Measurements from ENCODE around the gene ABCD3.
"Not testable (repeated sequence)": the region's sequence is repeated elsewhere in the genome, so short reads cannot be mapped to it uniquely, and the experiment has no call there.

The ABCD3 gene

DNA sequence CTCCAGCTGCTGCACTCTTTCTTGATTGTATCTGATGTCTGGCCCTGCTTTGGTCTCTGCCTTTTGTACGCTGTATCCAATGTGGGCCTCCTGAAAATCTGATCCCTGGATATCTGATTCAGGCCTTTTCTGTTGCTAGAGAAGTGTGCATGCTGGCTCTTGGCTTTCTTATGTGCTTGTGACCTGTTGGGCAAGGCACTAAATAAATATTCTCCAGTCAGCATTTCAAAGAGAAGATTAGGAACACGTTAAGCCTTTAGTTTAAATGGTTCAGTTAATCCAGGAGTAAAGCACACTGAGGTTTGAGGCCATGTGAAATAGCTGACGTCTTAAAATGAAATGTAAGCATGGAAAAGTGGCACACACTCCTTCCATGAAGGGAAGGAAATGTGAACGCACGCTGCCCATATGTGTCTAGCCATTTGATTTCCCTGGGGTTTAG, 132.6 kb downstream of the ABCD3 start:
- no peak for DNase-seq (ENCODE audit: low read depth in 2 of 2)

DNA sequence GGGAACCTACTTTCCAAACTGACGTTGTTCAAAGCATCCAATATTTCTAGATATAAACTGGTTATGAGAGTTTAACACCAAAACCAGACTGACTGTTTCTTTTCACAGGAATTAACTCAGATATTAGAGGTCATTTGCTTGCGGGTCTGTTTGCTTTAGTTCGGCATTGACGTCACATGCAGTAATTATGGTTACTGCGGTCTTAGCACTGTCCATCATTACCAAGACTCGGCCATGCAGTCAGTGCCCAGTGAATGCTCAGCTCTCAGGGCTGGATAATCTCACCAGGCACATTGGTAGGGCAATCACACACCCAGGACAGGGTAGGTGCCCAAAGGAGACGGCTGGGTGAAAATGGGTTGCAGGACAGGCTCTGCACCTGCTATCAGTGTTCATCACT, 133.3 kb downstream of the ABCD3 start:
- DNase-seq (ENCODE audit: low read depth in 2 of 2): no peak

DNA sequence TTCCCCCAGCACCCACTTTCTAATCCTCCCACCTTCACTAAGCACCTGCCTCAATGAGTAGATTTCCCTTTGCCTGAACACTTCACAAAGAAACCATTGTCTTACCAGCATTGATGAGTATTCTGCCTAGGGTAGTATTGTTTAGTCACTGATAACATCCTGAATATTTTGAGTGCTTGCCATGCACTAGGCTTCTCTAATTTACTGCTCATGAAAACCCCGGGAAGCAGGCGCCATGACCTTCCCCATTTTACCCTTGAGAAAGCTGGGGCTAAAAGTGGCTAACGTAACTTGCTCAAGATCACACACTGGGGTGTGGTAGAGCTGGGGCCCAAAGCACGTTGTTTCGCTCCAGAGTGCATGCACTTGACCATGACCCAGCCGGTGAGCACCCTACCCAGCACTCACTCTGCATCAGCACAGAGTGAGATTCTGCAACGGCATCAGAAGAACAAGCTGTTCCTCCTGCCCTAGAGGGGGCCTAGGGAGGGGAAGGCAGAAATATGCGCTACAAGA, 133.9 kb downstream of the ABCD3 start:
- DNase-seq (ENCODE audit: low read depth in 2 of 2): no peak

DNA sequence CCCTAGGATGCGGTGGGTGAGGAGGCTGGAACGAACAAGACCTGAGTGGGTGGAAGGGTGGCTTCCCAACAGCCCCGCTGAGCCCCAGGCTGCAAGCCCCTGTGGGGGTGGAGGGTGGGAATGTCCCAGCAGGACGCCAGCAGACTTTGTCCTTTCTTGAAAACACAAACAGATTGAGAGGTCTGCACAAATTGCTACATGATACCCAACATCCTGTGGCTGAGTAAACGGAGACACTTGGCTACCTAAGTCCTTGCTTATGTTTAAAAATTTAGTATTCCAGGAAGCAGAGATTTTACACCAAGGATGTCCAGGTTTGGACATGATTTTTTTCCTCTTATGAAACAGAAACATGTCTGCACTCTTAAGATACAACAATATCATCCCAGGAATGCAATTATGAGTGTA, 135.1 kb downstream of the ABCD3 start:
- DNase-seq (ENCODE audit: low read depth in 2 of 2): no peak

DNA sequence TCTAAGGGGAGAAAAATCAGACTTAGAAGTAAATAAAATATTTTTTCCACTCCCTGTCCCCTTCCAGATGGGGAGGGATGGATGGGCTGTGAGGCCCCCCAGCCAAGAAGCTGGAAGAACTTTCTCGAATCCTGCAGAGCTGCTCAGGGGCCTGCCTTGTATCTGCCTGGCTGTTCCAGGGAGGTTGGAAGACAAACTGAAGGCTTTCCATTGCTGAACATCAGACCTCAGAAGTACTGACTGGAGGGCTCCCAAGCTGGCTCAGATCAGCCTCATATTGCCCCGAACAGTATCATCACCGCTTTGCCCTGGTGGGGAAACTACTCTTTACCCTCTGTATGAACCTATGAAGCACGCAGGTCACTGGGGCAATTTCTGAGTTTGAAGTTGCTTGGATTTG, 135.7 kb downstream of the ABCD3 start:
- no peak for DNase-seq (ENCODE audit: low read depth in 2 of 2)

DNA sequence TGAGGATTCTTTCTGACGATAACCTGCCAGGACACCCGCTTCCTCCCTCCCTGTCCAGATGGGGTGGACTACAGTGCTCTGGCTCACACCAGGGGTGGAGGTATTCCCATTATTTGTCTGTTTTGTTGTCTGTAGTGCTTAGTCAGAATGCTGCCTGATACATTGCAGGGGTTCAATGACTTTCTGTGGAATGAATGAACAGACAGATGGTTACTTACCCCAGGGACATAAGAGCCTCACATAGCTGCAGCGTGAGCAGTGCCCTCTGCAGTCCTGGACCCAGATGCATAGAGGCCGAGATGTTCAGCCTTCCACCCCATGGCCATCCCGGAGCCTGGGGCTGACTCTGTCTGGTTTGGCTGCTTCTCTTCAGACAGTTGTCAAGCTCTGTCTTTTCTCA, 136.4 kb downstream of the ABCD3 start:
- no peak for DNase-seq (ENCODE audit: low read depth in 2 of 2)

DNA sequence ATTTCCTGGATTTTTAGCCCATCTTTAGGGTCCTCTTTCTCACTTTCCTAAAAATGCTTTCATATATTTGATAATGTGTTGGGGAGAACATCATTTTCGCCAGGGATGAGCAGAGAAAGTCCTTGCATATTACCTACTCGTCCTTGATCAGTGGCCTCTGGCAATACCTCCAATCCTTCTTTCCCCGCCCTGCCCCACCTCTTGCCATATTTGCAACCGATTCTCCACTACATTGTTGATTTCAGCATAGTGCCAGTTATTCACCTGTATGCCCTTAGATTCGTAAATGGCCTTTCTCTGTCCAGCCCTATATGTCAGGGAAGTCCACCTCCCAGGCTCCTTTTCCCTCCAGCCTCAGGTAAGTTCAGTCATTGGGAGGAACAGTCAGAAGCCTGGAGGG, 136.9 kb downstream of the ABCD3 start:
- DNase-seq (ENCODE audit: low read depth in 2 of 2): no peak

DNA sequence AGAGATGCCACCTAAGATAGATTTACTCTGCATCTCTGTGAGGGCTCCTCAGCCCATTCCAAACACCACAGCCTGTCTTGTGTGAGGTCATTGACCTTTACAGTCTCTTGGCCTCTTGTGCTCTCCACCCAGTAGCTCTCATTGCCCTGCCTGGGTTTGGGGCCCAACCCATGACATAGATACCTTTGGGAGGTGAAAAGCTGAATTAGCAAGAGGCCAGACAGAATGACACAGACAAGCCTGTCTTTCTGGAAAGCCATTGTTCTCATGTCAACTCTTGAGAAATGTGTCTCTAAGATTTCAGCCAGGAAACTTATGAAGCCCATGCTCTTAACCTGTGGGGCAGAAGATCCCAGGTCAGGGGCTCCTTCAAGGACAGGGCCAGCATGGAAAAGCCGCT, 141.7 kb downstream of the ABCD3 start:
- no peak for DNase-seq (ENCODE audit: low read depth in 2 of 2)

DNA sequence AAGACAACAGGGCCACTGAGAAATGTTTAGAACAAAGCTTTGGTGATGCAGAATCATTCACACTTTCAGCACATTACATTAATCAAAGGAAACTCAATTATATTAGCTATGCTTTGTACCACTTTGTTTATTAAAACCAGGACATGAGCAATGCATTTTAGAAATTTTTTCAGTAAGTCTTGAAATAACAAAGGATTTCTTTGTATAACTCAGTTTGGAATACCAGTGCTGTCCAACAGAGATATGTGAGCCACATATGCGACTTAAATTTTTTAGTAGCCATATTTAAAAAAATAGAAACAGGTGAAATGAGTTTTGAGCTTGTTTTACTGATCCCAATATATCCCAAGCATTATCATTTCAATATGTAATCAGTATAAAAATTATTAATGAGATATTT, 142.1 kb downstream of the ABCD3 start:
- no peak for DNase-seq (ENCODE audit: low read depth in 2 of 2)

DNA sequence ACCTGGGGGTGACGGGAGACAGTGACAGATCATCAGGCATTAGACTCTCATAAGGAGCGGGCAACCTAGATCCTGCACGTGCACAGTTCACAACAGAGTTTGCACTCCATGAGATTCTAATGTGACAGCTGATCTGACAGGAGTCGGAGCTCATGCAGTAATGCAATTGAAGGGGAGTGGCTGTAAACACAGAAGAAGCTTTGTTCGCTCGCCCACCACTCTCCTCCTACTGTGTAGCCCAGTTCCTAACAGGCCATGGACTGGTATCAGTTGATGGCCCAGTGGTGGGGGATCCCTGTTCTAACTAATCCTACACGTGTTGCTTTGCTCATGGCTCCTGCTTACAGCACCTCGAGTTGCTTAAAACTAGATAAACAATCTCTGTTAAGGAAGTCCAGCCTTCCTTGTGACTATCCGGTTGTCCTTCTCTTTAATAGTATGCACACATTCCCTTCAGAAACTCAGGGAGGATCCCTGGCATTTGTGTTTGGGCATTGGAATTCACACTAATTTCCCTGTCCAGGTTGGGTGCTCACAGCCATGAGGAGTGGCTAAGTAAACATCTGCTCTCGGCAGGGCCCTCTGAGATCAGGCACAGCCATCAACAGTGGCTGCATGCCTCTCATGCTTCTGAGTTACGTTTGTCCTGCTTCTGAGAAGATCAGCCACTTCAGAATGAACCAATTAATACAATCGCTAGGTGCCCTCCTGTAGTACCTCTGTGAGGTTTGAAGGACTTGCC, 144.5 kb downstream of the ABCD3 start:
- no peak for DNase-seq (ENCODE audit: low read depth in 2 of 2)

DNA sequence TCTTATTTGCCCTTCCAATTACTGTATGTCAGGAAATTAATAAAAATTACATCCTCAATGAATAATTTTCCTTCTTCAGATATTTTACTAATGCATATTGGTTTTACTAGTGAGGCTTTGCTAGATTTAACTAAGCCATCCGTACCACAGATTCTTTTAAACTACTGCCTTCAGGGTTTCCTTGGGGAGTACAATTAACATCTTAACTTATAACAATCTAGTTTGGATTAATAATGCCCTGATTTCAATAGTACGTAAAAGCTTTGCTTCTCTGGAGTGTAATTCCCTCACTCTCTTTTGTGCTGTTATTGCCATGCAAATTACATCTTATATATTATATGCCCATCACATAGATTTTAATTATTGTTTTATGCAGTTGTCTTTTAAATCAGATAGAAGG, 147.7 kb downstream of the ABCD3 start:
- no peak for DNase-seq (ENCODE audit: low read depth in 2 of 2)

DNA sequence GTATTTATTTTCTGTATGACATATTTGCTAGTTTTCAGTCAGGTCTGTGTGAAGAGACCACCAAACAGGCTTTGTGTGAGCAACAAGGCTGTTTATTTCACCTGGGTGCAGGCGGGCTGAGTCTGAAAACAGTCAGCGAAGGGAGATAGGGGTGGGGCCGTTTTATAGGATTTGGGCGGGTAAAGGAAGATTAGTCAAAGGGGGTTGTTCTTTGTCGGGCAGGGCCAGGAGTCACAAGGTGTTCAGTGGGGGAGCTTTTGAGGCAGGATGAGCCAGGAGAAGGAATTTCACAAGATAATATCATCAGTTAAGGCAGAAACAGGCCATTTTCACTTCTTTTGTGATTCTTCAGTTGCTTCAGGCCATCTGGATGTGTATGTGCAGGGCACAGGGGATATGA, 148.2 kb downstream of the ABCD3 start:
- DNase-seq (ENCODE audit: low read depth in 2 of 2): not testable (repeated sequence)

DNA sequence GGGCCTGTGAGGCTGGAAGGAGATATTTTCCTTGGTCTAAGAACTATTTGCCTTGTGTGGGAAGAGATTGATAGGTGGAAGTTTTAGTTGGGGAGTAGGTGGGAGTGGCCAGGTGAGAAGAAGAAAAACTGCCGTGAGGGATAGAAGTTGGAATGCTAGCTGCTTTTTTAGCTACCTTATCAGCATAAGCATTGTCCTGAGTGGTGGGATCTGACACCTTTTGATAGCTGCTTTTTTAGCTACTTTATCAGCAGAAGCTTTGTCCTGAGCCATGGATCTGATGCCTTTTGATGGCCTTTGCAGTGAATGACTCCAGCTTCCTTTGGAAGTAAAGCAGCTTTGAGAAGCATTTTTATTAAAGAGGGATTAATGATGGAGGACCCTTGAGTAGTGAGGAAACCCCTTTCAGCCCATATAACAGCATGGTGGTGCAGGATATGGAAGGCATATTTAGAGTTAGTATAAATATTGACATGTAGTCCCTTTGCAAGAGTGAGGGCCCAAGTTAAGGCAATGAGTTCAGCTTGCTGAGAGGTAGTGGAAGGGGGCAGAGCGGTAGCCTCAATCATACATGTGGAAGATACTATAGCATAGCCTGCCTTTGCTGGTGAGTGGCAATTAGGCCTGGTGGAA, 149.9 kb downstream of the ABCD3 start:
- DNase-seq (ENCODE audit: low read depth in 2 of 2): not testable (repeated sequence)
